Measurements from ENCODE around the gene SPOCD1. TPM values are rescaled to one million over a fixed set of nuclear protein-coding genes. Genes with fewer than 3 reads are reported as not detected.

The SPOCD1 gene
- total RNA-seq, 1 experiment from 2014 or later, result 0.66 TPM

- no peaks in the 10 kb centered on the region for H3K36me3 ChIP-seq (ENCODE audit: control insufficient read depth, insufficient read depth, low read length)
- TF ChIP-seq, protein P1, sequence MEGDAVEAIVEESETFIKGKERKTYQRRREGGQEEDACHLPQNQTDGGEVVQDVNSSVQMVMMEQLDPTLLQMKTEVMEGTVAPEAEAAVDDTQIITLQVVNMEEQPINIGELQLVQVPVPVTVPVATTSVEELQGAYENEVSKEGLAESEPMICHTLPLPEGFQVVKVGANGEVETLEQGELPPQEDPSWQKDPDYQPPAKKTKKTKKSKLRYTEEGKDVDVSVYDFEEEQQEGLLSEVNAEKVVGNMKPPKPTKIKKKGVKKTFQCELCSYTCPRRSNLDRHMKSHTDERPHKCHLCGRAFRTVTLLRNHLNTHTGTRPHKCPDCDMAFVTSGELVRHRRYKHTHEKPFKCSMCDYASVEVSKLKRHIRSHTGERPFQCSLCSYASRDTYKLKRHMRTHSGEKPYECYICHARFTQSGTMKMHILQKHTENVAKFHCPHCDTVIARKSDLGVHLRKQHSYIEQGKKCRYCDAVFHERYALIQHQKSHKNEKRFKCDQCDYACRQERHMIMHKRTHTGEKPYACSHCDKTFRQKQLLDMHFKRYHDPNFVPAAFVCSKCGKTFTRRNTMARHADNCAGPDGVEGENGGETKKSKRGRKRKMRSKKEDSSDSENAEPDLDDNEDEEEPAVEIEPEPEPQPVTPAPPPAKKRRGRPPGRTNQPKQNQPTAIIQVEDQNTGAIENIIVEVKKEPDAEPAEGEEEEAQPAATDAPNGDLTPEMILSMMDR (IDR thresholded peaks at IDR 0.05; ENCODE audit: insufficient read depth in 1 of 2, low read depth in 1 of 2, low read length in 1 of 2, severe bottlenecking in 1 of 2, unreplicated experiment in 1 of 2), result no peak
- Mint-ChIP-seq H3K27me3 (ENCODE audit: insufficient read depth, unreplicated experiment) (no peaks in the 10 kb centered on the region), H3K4me1 (ENCODE audit: low read depth, unreplicated experiment) (no peaks in the 10 kb centered on the region), H3K36me3 (ENCODE audit: insufficient read depth, unreplicated experiment) (no peaks in the 10 kb centered on the region), H3K9me3 (ENCODE audit: unreplicated experiment) (no peaks in the 10 kb centered on the region), H3K4me3 (ENCODE audit: unreplicated experiment) (peak overlapping the region; percentile 74), H3K27ac (ENCODE audit: unreplicated experiment) (peak overlapping the region; percentile 90)
- H3K9me3 ChIP-seq, result no peaks in the 10 kb centered on the region
- H3K27me3 ChIP-seq (replicated peaks; ENCODE audit: control insufficient read depth, insufficient read depth, low read length), result no peaks in the 10 kb centered on the region
- ChIA-PET POLR2A (interaction anchor here (0.6 to 1.5 kb wide), 4 partner anchors 156 to 609 kb away, joined by 3 to 5 read pairs (median 4); no protein-coding TSS in a partner anchor), CTCF (interaction anchor here (0.6 to 2.0 kb wide), 19 partner anchors 10 to 603 kb away, joined by 3 to 36 read pairs (median 7); partner anchors contain the start of genes KHDRBS1 and PEF1)
- H3K4me3 ChIP-seq (ENCODE audit: low read depth, low read length), result peak overlapping the region; percentile 54
- intact Hi-C loops (cut with micrococcal nuclease; ENCODE audit: unreplicated experiment), result loop anchor here (1.0 to 5.0 kb wide), 2 partner anchors 73 to 226 kb away; no protein-coding TSS in a partner anchor
- H3K4me1 ChIP-seq, result 0 out of 2 replicates have a peak, but pooled peaks cover 7% of the 10 kb centered on the region
- no TSS peak for BruUV-seq (replicated peaks)
- peak; percentile 91 to 94 for DNase-seq
Measured at GRCh38 chr1:31788138-31788824, 27.5 kb downstream of the SPOCD1 start.

DNA sequence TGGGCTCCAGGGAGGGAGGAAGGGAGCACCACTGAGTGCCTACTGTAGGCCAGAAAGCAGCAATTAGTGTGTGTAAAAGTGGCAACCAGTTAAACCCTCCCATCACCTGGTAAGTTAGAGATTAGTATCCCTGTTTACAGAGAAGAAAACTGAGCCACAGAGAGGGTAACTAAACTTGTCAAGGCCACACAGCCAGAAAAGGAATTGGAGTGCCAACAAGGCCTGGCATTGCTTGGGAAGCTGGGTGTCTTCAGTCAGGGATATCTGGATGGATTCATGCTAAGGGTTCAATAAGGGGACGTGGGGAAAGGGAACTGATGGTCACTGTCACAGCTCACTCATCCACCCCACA is 28.1 kb downstream of the SPOCD1 start:
- no peaks in the 10 kb centered on the region for H3K27me3 Mint-ChIP-seq (ENCODE audit: insufficient read depth, unreplicated experiment)
- intact Hi-C loops (cut with micrococcal nuclease; ENCODE audit: unreplicated experiment), result loop anchor here (1.0 to 5.0 kb wide), 2 partner anchors 72 to 225 kb away; no protein-coding TSS in a partner anchor
- TF ChIP-seq, protein P1 (IDR thresholded peaks at IDR 0.05; ENCODE audit: insufficient read depth in 1 of 2, low read depth in 1 of 2, low read length in 1 of 2, severe bottlenecking in 1 of 2, unreplicated experiment in 1 of 2), result no peak
- no peaks in the 10 kb centered on the region for H3K4me1 Mint-ChIP-seq (ENCODE audit: low read depth, unreplicated experiment)
- TSS peak; percentile 82 for BruUV-seq (replicated peaks)
- Histone ChIP-seq H3K36me3 (ENCODE audit: control insufficient read depth, insufficient read depth, low read length) (no peaks in the 10 kb centered on the region), H3K27me3 (replicated peaks; ENCODE audit: control insufficient read depth, insufficient read depth, low read length) (no peaks in the 10 kb centered on the region), H3K4me1 (0 out of 2 replicates have a peak, but pooled peaks cover 7% of the 10 kb centered on the region), H3K9me3 (no peaks in the 10 kb centered on the region), H3K4me3 (ENCODE audit: low read depth, low read length) (peak overlapping the region; percentile 54; the same call in 1 of the 2 replicates)
- H3K9me3 Mint-ChIP-seq (ENCODE audit: unreplicated experiment), result no peaks in the 10 kb centered on the region
- H3K27ac Mint-ChIP-seq (ENCODE audit: unreplicated experiment), result peak overlapping the region; percentile 90
- H3K36me3 Mint-ChIP-seq (ENCODE audit: insufficient read depth, unreplicated experiment), result no peaks in the 10 kb centered on the region
- CTCF ChIA-PET, result interaction anchor here (0.6 kb wide), 1 partner anchor 368 kb away, joined by 3 read pairs; no protein-coding TSS in a partner anchor
- peak overlapping the region; percentile 74 for H3K4me3 Mint-ChIP-seq (ENCODE audit: unreplicated experiment)
- peak in 1 of 2 experiments; percentile 5 for DNase-seq
- POLR2A ChIA-PET, result interaction anchor here (1.3 kb wide), 1 partner anchor 226 kb away, joined by 3 read pairs; no protein-coding TSS in a partner anchor

DNA sequence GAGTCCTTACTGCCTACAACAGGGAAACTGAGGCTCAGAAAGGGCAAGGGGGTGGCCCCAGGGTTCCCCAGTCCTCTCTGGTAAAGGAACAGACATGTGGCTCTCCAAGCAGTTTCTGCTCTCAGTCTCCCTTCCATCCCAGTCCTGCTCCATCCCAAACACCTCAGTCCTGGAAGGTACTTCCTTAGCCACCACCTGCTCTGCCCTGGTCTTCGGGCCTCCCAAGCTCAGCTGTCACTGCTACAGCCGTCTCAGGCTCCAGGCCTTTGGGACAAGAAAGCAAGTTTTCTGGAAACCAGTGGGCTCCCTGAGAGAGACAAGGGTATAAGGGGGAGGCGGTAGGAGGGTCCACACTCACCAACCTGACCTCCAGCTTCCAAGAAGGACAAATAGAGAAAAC is 28.6 kb downstream of the SPOCD1 start:
- peak overlapping the region; percentile 74 for H3K4me3 Mint-ChIP-seq (ENCODE audit: unreplicated experiment)
- H3K9me3 Mint-ChIP-seq (ENCODE audit: unreplicated experiment), result no peaks in the 10 kb centered on the region
- Histone ChIP-seq H3K9me3 (no peaks in the 10 kb centered on the region), H3K27me3 (replicated peaks; ENCODE audit: control insufficient read depth, insufficient read depth, low read length) (no peaks in the 10 kb centered on the region), H3K4me1 (0 out of 2 replicates have a peak, but pooled peaks cover 7% of the 10 kb centered on the region), H3K36me3 (ENCODE audit: control insufficient read depth, insufficient read depth, low read length) (no peaks in the 10 kb centered on the region), H3K4me3 (ENCODE audit: low read depth, low read length) (no peak overlapping the region)
- peak in 1 of 2 experiments; percentile 3 for DNase-seq
- no peaks in the 10 kb centered on the region for H3K36me3 Mint-ChIP-seq (ENCODE audit: insufficient read depth, unreplicated experiment)
- CTCF ChIA-PET, result no interaction called here
- no peak overlapping the region for H3K27ac Mint-ChIP-seq (ENCODE audit: unreplicated experiment)
- H3K4me1 Mint-ChIP-seq (ENCODE audit: low read depth, unreplicated experiment), result no peaks in the 10 kb centered on the region
- no peaks in the 10 kb centered on the region for H3K27me3 Mint-ChIP-seq (ENCODE audit: insufficient read depth, unreplicated experiment)
- TF ChIP-seq, protein P1 (IDR thresholded peaks at IDR 0.05; ENCODE audit: insufficient read depth in 1 of 2, low read depth in 1 of 2, low read length in 1 of 2, severe bottlenecking in 1 of 2, unreplicated experiment in 1 of 2), result no peak
- intact Hi-C loops (cut with micrococcal nuclease; ENCODE audit: unreplicated experiment), result loop anchor here (5.0 kb wide), 1 partner anchor 225 kb away; no protein-coding TSS in a partner anchor
- no TSS peak for BruUV-seq (replicated peaks)
- POLR2A ChIA-PET, result no interaction called here
